ENCODE measurements around the gene ZNF197.
"Not testable (repeated sequence)": the region's sequence is repeated elsewhere in the genome, so short reads cannot be mapped to it uniquely, and the experiment has no call there.

DNA sequence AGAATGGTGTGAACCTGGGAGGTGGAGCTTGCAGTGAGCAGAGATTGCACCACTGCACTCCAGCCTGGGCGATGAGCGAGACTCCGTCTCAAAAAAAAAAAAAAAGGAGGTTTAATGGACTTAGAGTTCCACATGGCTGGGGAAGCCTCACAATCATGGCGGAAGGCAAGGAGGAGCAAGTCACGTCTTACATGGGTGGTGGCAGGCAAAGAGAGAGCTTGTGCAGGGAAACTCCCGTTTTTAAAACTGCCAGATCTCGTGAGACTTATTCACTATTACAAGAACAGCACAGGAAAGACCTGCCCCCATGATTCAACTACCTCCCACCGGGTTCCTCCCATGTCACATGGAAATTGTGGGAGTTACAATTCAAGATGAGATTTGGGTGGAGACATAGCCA, 48.6 kb downstream of the ZNF197 start:
- TF ChIP-seq, protein P1, sequence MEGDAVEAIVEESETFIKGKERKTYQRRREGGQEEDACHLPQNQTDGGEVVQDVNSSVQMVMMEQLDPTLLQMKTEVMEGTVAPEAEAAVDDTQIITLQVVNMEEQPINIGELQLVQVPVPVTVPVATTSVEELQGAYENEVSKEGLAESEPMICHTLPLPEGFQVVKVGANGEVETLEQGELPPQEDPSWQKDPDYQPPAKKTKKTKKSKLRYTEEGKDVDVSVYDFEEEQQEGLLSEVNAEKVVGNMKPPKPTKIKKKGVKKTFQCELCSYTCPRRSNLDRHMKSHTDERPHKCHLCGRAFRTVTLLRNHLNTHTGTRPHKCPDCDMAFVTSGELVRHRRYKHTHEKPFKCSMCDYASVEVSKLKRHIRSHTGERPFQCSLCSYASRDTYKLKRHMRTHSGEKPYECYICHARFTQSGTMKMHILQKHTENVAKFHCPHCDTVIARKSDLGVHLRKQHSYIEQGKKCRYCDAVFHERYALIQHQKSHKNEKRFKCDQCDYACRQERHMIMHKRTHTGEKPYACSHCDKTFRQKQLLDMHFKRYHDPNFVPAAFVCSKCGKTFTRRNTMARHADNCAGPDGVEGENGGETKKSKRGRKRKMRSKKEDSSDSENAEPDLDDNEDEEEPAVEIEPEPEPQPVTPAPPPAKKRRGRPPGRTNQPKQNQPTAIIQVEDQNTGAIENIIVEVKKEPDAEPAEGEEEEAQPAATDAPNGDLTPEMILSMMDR (IDR thresholded peaks at IDR 0.05), result not testable (repeated sequence)
- not testable (repeated sequence) for TF ChIP-seq POLR2A (IDR thresholded peaks at IDR 0.05)
